ENCODE measurements around the gene UGT1A5. TPM values are rescaled to one million over a fixed set of nuclear protein-coding genes. Genes with fewer than 3 reads are reported as not detected.
A peak's percentile ranks its signal among the peaks of the same experiment; 100 is the strongest.
"Not testable (repeated sequence)": the region's sequence is repeated elsewhere in the genome, so short reads cannot be mapped to it uniquely, and the experiment has no call there.

The UGT1A5 gene
- total RNA-seq, 1 experiment from 2014 or later, result 7.1 TPM

DNA sequence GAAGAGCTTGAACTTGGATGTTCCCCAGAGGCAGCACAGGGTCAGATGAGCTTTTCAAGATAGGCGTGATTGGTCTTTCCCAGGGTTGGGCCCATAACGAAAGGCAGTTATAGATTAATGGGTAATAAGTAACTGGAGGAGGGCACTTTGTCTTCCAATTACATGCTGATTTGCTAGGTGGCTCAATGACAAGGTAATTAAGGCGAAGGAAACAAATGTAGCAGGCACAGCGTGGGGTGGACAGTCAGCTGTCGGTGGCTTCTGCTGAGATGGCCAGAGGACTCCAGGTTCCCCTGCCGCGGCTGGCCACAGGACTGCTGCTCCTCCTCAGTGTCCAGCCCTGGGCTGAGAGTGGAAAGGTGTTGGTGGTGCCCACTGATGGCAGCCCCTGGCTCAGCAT, 5.8 kb downstream of the UGT1A5 start, which contains the start of gene UGT1A4:
UGT1A4 (plus strand) TSS at position 185 of the 400 bp plus-strand sequence; CDS start at position 270, 85 bp downstream.
- Mint-ChIP-seq H3K4me1 (ENCODE audit: low read depth, unreplicated experiment) (peaks cover 16% of the 10 kb centered on the region), H3K9me3 (ENCODE audit: low read depth, unreplicated experiment) (no peaks in the 10 kb centered on the region), H3K36me3 (ENCODE audit: insufficient read depth, unreplicated experiment) (peaks cover 39% of the 10 kb centered on the region), H3K27ac (ENCODE audit: unreplicated experiment) (peak within 1 kb of the TSS; percentile 15), H3K27me3 (ENCODE audit: unreplicated experiment) (no peaks in the 10 kb centered on the region), H3K4me3 (ENCODE audit: low read depth, unreplicated experiment) (no peak within 1 kb of the TSS)
- DNase-seq, result no peak
- TF ChIP-seq, protein P1, sequence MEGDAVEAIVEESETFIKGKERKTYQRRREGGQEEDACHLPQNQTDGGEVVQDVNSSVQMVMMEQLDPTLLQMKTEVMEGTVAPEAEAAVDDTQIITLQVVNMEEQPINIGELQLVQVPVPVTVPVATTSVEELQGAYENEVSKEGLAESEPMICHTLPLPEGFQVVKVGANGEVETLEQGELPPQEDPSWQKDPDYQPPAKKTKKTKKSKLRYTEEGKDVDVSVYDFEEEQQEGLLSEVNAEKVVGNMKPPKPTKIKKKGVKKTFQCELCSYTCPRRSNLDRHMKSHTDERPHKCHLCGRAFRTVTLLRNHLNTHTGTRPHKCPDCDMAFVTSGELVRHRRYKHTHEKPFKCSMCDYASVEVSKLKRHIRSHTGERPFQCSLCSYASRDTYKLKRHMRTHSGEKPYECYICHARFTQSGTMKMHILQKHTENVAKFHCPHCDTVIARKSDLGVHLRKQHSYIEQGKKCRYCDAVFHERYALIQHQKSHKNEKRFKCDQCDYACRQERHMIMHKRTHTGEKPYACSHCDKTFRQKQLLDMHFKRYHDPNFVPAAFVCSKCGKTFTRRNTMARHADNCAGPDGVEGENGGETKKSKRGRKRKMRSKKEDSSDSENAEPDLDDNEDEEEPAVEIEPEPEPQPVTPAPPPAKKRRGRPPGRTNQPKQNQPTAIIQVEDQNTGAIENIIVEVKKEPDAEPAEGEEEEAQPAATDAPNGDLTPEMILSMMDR (IDR thresholded peaks at IDR 0.05; ENCODE audit: unreplicated experiment), result no peak
- CTCF ChIA-PET, result no interaction called here
- intact Hi-C loops (cut with micrococcal nuclease; ENCODE audit: unreplicated experiment), result no loop called here
- BruUV-seq (replicated peaks), result no TSS peak

DNA sequence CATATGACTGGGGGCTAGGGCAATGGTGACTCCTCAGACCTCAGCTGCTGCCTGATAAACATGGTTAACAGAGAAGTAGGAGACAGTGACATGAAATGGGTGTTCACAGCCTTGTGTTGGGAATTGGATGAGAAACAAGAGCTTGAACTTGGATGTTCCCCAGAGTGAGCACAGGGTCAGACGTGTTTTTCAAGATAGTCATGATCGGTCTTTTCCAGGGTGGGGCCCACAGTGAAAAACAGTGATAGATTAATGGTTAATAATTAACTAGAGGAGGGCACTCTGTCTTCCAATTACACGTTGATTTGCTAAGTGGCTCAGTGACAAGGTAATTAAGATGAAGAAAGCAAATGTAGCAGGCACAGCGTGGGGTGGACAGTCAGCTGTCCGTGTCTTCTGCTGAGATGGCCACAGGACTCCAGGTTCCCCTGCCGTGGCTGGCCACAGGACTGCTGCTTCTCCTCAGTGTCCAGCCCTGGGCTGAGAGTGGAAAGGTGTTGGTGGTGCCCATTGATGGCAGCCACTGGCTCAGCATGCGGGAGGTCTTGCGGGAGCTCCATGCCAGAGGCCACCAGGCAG, 16.1 kb downstream of the UGT1A5 start, which contains the start of gene UGT1A3:
UGT1A3 (plus strand) TSS at position 320 of the 579 bp plus-strand sequence; CDS start at position 405, 85 bp downstream.
- H3K27ac Mint-ChIP-seq (ENCODE audit: unreplicated experiment), result peak within 1 kb of the TSS; percentile 66
- CTCF ChIA-PET, result no interaction called here
- peaks cover 3% of the 10 kb centered on the region for H3K9me3 Mint-ChIP-seq (ENCODE audit: low read depth, unreplicated experiment)
- intact Hi-C loops (cut with micrococcal nuclease; ENCODE audit: unreplicated experiment), result loop anchor here (2.0 kb wide), 1 partner anchor 38 kb away; no protein-coding TSS in a partner anchor
- BruUV-seq (replicated peaks), result no TSS peak
- H3K4me3 Mint-ChIP-seq (ENCODE audit: low read depth, unreplicated experiment), result no peak within 1 kb of the TSS
- H3K27me3 Mint-ChIP-seq (ENCODE audit: unreplicated experiment), result no peaks in the 10 kb centered on the region
- peak; percentile 8 for DNase-seq
- peaks cover 37% of the 10 kb centered on the region for H3K4me1 Mint-ChIP-seq (ENCODE audit: low read depth, unreplicated experiment)
- TF ChIP-seq, protein P1 (IDR thresholded peaks at IDR 0.05; ENCODE audit: unreplicated experiment), result no peak
- H3K36me3 Mint-ChIP-seq (ENCODE audit: insufficient read depth, unreplicated experiment), result peaks cover 23% of the 10 kb centered on the region

DNA sequence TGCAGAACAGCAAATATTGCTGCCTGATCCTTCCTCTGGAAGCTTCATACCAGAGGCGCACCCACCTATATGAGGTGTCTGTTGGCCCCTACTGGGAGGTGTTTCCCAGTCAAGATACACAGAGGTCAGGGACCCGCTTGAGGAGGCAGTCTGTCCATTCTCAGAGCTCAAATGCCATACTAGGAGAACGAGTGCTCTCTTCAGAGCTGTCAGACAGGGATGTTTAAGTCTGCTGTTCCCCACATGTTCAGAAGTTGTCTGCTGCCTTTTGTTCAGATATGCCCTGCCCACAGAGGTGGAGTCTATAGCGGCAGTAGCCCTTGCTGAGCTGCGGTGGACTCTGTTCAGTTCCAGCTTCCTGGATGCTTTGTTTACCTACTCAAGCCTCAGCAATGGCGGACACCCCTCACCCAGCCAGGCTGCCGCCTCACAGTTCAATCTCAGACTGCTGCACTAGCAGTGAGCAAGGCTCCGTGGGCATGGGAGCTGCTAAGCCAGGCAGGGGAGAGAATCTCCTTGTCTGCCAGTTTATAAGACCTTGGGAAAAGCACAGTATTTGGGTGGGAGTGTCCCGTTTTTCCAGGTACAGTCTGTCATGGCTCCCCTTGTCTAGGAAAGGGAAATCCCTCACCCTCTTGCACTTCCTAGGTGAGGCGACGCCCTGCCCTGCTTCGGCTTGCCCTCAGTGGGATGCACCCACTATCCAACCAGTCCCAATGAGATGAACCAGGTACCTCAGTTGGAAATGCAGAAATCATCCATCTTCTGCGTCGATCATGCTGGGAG, 24.4 kb downstream of the UGT1A5 start:
- H3K27ac Mint-ChIP-seq (ENCODE audit: unreplicated experiment); DNase-seq; H3K27me3 Mint-ChIP-seq (ENCODE audit: unreplicated experiment); BruUV-seq (replicated peaks); H3K4me3 Mint-ChIP-seq (ENCODE audit: low read depth, unreplicated experiment); intact Hi-C loops (cut with micrococcal nuclease; ENCODE audit: unreplicated experiment); CTCF ChIA-PET: not testable (repeated sequence)
- H3K9me3 Mint-ChIP-seq (ENCODE audit: low read depth, unreplicated experiment), result peaks cover 13% of the 10 kb centered on the region
- H3K36me3 Mint-ChIP-seq (ENCODE audit: insufficient read depth, unreplicated experiment), result peaks cover 16% of the 10 kb centered on the region
- H3K4me1 Mint-ChIP-seq (ENCODE audit: low read depth, unreplicated experiment), result peaks cover 44% of the 10 kb centered on the region

DNA sequence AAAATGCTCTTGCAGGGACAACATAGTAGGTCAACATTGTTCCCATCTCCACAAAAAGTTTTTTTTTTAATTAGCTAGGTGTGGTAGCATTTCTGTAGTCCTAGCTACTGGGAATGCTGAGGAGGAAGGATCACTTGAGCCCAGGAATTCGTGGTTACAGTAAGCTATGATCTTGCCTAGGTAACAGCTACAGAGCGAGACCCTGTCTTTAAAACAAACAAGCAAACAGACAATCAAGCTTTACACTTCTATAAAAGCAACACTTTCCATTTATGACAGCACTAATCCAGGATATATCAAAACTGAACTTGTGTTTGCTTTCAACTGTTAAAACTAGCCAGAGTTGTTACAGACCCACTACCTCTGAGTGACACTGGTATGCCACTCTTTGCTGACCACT, 28.2 kb downstream of the UGT1A5 start:
- no peak for DNase-seq

More for the DNA sequence above, 28.2 kb downstream of the UGT1A5 start:
- TF ChIP-seq, protein P1 (IDR thresholded peaks at IDR 0.05; ENCODE audit: unreplicated experiment), result no peak
- Mint-ChIP-seq H3K27me3 (ENCODE audit: unreplicated experiment) (no peaks in the 10 kb centered on the region), H3K4me3 (ENCODE audit: low read depth, unreplicated experiment) (no peak overlapping the region), H3K36me3 (ENCODE audit: insufficient read depth, unreplicated experiment) (peaks cover 21% of the 10 kb centered on the region), H3K27ac (ENCODE audit: unreplicated experiment) (no peak overlapping the region), H3K9me3 (ENCODE audit: low read depth, unreplicated experiment) (peaks cover 13% of the 10 kb centered on the region), H3K4me1 (ENCODE audit: low read depth, unreplicated experiment) (peaks cover 23% of the 10 kb centered on the region)
- BruUV-seq (replicated peaks), result no TSS peak
- CTCF ChIA-PET, result no interaction called here
- intact Hi-C loops (cut with micrococcal nuclease; ENCODE audit: unreplicated experiment), result no loop called here
